Left lung (tissue), 10 donors: ENCODE results near the gene TNFRSF12A. TPM values are rescaled to one million over a fixed set of nuclear protein-coding genes. Genes with fewer than 3 reads are reported as not detected.
A peak's percentile ranks its signal among the peaks of the same experiment; 100 is the strongest.
"Not testable (repeated sequence)": the region's sequence is repeated elsewhere in the genome, so short reads cannot be mapped to it uniquely, and the experiment has no call there.

Source experiments
- ATAC-seq: fragments of 200-7000 bp; cut with Tn5 transposase; one replicate; pipeline ENCODE4 v1.9.1; 2020; ENCODE audit warnings: moderate library complexity
- DNase-seq, 4 donors: peaks; one replicate each; pipeline ENCODE4 v3.0.0-alpha.2; 2013 to 2020
- H3K27ac ChIP-seq, 2 donors: fragments of 200-600 bp; sonication (generic) in 1 of 2; one replicate each; pipeline versions ENCODE4 v1.5.0 to v1.8.0; 2020 to 2021
- H3K27me3 ChIP-seq, 2 donors: fragments of 200-600 bp; sonication (generic) in 1 of 2; one replicate each; pipeline versions ENCODE4 v1.5.0 to v1.8.0; 2020 to 2021
- H3K36me3 ChIP-seq, 2 donors: fragments of 200-600 bp; sonication (generic) in 1 of 2; one replicate each; pipeline versions ENCODE4 v1.5.0 to v1.8.0; 2020 to 2021
- H3K4me1 ChIP-seq, 2 donors: fragments of 200-600 bp; one replicate each; pipeline ENCODE4 v1.8.0; 2021
- H3K4me3 ChIP-seq, 2 donors: fragments of 200-600 bp; sonication (generic) in 1 of 2; one replicate each; pipeline versions ENCODE4 v1.5.0 to v1.8.0; 2020 to 2021; ENCODE audit warnings: mild to moderate bottlenecking in 1 of 2
- H3K9me3 ChIP-seq, 2 donors: fragments of 200-600 bp; sonication (generic) in 1 of 2; one replicate each; pipeline versions ENCODE4 v1.5.0 to v1.8.0; 2020 to 2021
- intact Hi-C, 2 donors: fragments of 100-400 bp; cut with DNase I; formaldehyde crosslinking; loops; one replicate each; pipeline versions ENCODE4 v1.11.2 to v1.14.2; 2022
- polyA plus RNA-seq, 6 donors: library from polyadenylated mRNA; unstranded; fragments of 120-200 nt; gene quantifications; one replicate each; pipeline ENCODE4 v1.2.1, GENCODE V29; 2013; ENCODE audit not compliant: insufficient read length in 6 of 6
- total RNA-seq, 2 donors: library from RNA; stranded (reverse); fragmentation: NEBNext Ultra II Directional; extraction: Animal tissue kit (Norgen Biotek cat#: 25700); gene quantifications; one replicate each; pipeline ENCODE4 v1.2.1, GENCODE V29; 2021
- TF ChIP-seq, protein P1 (sequence below), 2 donors: fragments of 200-600 bp; sonication (generic) in 1 of 2; IDR thresholded peaks; one replicate each; pipeline versions ENCODE4 v1.5.0 to v1.8.0; 2021; ENCODE audit warnings: antibody characterized with exemption in 2 of 2
- donor health status: DM: no; HTN: yes; CAD: no.
- donor health status: DM: no; HTN: no; CAD: no.

The TNFRSF12A gene
- total and polyA plus RNA-seq, 8 donors: 2.6 to 126 (median 4.8) TPM

- H3K27ac ChIP-seq: peak overlapping the region in 1 of 2 donors; percentile 86
- H3K4me3 ChIP-seq: no peak overlapping the region
- TF ChIP-seq, protein P1, sequence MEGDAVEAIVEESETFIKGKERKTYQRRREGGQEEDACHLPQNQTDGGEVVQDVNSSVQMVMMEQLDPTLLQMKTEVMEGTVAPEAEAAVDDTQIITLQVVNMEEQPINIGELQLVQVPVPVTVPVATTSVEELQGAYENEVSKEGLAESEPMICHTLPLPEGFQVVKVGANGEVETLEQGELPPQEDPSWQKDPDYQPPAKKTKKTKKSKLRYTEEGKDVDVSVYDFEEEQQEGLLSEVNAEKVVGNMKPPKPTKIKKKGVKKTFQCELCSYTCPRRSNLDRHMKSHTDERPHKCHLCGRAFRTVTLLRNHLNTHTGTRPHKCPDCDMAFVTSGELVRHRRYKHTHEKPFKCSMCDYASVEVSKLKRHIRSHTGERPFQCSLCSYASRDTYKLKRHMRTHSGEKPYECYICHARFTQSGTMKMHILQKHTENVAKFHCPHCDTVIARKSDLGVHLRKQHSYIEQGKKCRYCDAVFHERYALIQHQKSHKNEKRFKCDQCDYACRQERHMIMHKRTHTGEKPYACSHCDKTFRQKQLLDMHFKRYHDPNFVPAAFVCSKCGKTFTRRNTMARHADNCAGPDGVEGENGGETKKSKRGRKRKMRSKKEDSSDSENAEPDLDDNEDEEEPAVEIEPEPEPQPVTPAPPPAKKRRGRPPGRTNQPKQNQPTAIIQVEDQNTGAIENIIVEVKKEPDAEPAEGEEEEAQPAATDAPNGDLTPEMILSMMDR (IDR thresholded peaks at IDR 0.05): no peak
- peaks cover 25 to 39% of the 10 kb centered on the region in 2 donors for H3K27me3 ChIP-seq
- H3K36me3 ChIP-seq: no peaks in the 10 kb centered on the region
- no peaks in the 10 kb centered on the region for H3K9me3 ChIP-seq
- DNase-seq (no peak), ATAC-seq (no peak)
- peaks cover 2 to 64% of the 10 kb centered on the region in 2 donors for H3K4me1 ChIP-seq
- intact Hi-C loops: no loop called here
These were observed 31.3 kb downstream of the TNFRSF12A start for GRCh38 chr16:3051494-3051893.

DNA sequence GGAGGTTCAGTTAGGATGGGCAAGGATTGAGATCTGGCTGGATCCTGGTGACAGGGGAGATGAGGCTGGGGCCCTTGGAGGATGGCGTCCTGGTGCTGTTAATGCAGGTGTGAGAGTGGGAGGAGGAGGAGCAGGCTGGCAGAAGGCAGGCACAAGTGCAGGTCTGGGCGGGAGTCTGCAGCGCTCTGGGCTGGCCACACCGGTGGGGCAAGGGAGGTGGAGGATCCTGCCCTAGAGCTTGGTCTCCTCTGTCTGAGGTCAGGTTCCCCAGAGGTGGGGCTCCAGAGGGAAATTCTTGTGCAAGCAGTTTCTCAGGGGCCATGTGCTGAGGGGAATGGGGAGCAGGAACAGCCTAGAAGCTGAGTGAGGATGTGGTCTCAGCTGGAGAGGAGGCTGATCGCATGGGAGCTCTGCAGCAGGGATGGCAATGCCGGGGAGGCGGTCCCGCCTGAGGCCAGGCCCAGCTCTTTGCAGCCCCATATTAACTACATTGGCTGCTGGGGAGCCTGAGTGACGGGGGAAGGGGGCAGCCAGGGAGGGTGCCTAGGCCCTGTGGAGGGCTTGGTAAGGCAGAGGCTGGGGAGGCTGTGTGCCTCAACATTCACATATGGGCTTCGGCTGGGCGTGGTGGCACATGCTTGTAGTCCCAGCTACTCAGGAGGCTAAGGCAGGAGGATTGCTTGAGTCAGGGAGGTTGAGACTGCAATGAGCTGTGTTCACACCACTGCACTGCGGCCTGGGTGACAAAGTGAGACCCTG is 32.6 kb downstream of the TNFRSF12A start:
- ATAC-seq, H3K4me3 ChIP-seq, H3K36me3 ChIP-seq, H3K9me3 ChIP-seq, intact Hi-C loops, DNase-seq: not testable (repeated sequence)
- H3K27ac ChIP-seq: peak overlapping the region in 1 of 2 donors; percentile 86
- H3K4me1 ChIP-seq: peaks cover 0 to 71% of the 10 kb centered on the region in 2 donors
- peaks cover 14 to 27% of the 10 kb centered on the region in 2 donors for H3K27me3 ChIP-seq

GRCh38 chr16:3053330-3053710 is 33.2 kb downstream of the TNFRSF12A start:
- DNase-seq, H3K4me3 ChIP-seq, H3K9me3 ChIP-seq, H3K36me3 ChIP-seq, ATAC-seq, intact Hi-C loops: not testable (repeated sequence)
- peaks cover 14 to 21% of the 10 kb centered on the region in 2 donors for H3K27me3 ChIP-seq
- peaks cover 6 to 72% of the 10 kb centered on the region in 2 donors for H3K4me1 ChIP-seq
- H3K27ac ChIP-seq: peak overlapping the region in 1 of 2 donors; percentile 86

- peaks cover 0 to 3% of the 10 kb centered on the region in 2 donors for H3K27me3 ChIP-seq
- DNase-seq: no peak
- intact Hi-C loops: no loop called here
- peaks cover 0 to 6% of the 10 kb centered on the region in 2 donors for H3K36me3 ChIP-seq
- no peaks in the 10 kb centered on the region for H3K9me3 ChIP-seq
- peak overlapping the region in 1 of 2 donors; percentile 82 for H3K27ac ChIP-seq
- peak overlapping the region in 1 of 2 donors; percentile 13 for H3K4me3 ChIP-seq
- H3K4me1 ChIP-seq: peaks cover 12 to 74% of the 10 kb centered on the region in 2 donors
- TF ChIP-seq, protein P1 (IDR thresholded peaks at IDR 0.05): no peak
- no peak for ATAC-seq
These were observed 35.0 kb downstream of the TNFRSF12A start for GRCh38 chr16:3054965-3055733.

DNA sequence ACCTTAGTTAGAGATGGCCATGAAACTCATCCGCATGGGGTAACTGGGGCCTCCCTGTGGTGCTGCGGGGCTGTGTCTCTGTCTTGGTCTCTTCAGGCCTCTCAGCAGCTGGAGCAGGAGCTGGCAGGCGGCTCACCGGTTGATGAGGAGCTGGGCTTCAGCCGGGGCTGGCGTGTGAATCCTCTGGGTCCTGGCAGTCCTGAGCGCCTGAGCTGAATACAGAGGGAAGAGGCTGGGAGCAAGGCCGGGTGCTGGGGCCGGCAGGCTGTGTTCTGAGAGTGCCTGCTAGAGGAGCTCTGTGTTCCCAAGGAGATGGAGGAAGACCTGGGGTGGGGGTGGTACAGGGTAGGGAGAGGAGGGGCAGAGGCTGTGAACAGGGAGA is 35.6 kb downstream of the TNFRSF12A start:
- DNase-seq, H3K4me3 ChIP-seq, intact Hi-C loops, ATAC-seq, H3K36me3 ChIP-seq, H3K27me3 ChIP-seq, H3K9me3 ChIP-seq: not testable (repeated sequence)
- peak overlapping the region in 1 of 2 donors; percentile 82 for H3K27ac ChIP-seq
- peaks cover 12 to 71% of the 10 kb centered on the region in 2 donors for H3K4me1 ChIP-seq

GRCh38 chr16:3056336-3057180 is 36.4 kb downstream of the TNFRSF12A start:
- TF ChIP-seq, protein P1 (IDR thresholded peaks at IDR 0.05): no peak
- peak in 1 of 4 donors; percentile 69 for DNase-seq
- Histone ChIP-seq H3K4me1 (peaks cover 12 to 67% of the 10 kb centered on the region in 2 donors), H3K27me3 (no peaks in the 10 kb centered on the region), H3K4me3 (no peak overlapping the region), H3K36me3 (peaks cover 0 to 6% of the 10 kb centered on the region in 2 donors), H3K27ac (peak overlapping the region in 1 of 2 donors; percentile 23), H3K9me3 (no peaks in the 10 kb centered on the region)
- intact Hi-C loops: no loop called here
- no peak for ATAC-seq
